Glomerular endothelial cell (primary cell): ENCODE data around the gene ABLIM3. TPM values are rescaled to one million over a fixed set of nuclear protein-coding genes. Genes with fewer than 3 reads are reported as not detected.

Experiments used
- DNase-seq: peaks from one replicate; pipeline ENCODE4 v3.0.0-alpha.2; 2011; ENCODE audit warnings: low read depth, low spot score; ENCODE audit errors: extremely low read depth
- total RNA-seq: library from RNA; depleted of rRNA; stranded (reverse); fragments of >200 nt; gene quantifications from 2 replicates; pipeline ENCODE4 v1.2.3, GENCODE V29; 2015

ABLIM3 gene
- total RNA-seq, 1 donor from 2014 or later, result 60.4 TPM

GRCh38 chr5:149277801-149278200 lies 136.5 kb downstream of the ABLIM3 start:
- no peak for DNase-seq

- DNase-seq, result no peak
Observed at GRCh38 chr5:149278451-149279210, 137.3 kb downstream of the ABLIM3 start.

GRCh38 chr5:149279661-149280060 lies 138.4 kb downstream of the ABLIM3 start:
- DNase-seq, result no peak

GRCh38 chr5:149280124-149280523 lies 138.8 kb downstream of the ABLIM3 start:
- no peak for DNase-seq

- no peak for DNase-seq
Observed at GRCh38 chr5:149280802-149281201, 139.5 kb downstream of the ABLIM3 start.

- no peak for DNase-seq
Observed at GRCh38 chr5:149282027-149282965, 141.0 kb downstream of the ABLIM3 start.

GRCh38 chr5:149282966-149283332 lies 141.7 kb downstream of the ABLIM3 start:
- no peak for DNase-seq

- no peak for DNase-seq
Observed at GRCh38 chr5:149283626-149284480, 142.6 kb downstream of the ABLIM3 start.

- no peak for DNase-seq
Observed at GRCh38 chr5:149284501-149284900, 143.2 kb downstream of the ABLIM3 start.

GRCh38 chr5:149285153-149285552 lies 143.9 kb downstream of the ABLIM3 start:
- no peak for DNase-seq

GRCh38 chr5:149288436-149288835 lies 147.1 kb downstream of the ABLIM3 start:
- DNase-seq, result peak; percentile 89

GRCh38 chr5:149289301-149289700 lies 148.0 kb downstream of the ABLIM3 start:
- peak; percentile 79 for DNase-seq

GRCh38 chr5:149294872-149295829 lies 153.9 kb downstream of the ABLIM3 start:
- no peak for DNase-seq

GRCh38 chr5:149297340-149298025 lies 156.2 kb downstream of the ABLIM3 start:
- DNase-seq, result no peak

GRCh38 chr5:149298163-149298562 lies 156.9 kb downstream of the ABLIM3 start:
- DNase-seq, result no peak

GRCh38 chr5:149298842-149299404 lies 157.6 kb downstream of the ABLIM3 start:
- DNase-seq, result no peak

GRCh38 chr5:149299451-149300054 lies 158.3 kb downstream of the ABLIM3 start:
- DNase-seq, result no peak

GRCh38 chr5:149300441-149300840 lies 159.1 kb downstream of the ABLIM3 start:
- no peak for DNase-seq
